Endothelial cell of umbilical vein (primary cell): ENCODE results near the gene PTPN6. TPM values are rescaled to one million over a fixed set of nuclear protein-coding genes. Genes with fewer than 3 reads are reported as not detected.

Experiments used
- BruUV-seq: library from RNA; stranded (reverse); fragments of 400-500 nt; replicated peaks from 2 replicates; lab custom pipeline; 2021; lab: Mats Ljungman, UMichigan
- CTCF ChIA-PET: fragments of 300-600, 350-600 bp; sonication (Branson Sonifier 250); formaldehyde crosslinking; loops from one replicate; lab custom pipeline; 2021; ENCODE audit warnings: antibody characterized with exemption, inconsistent platforms; lab: Charles Lee
- POLR2A ChIA-PET: fragments of 300-600, 350-600 bp; sonication (Branson Sonifier 250); formaldehyde crosslinking; loops from one replicate; lab custom pipeline; 2021; ENCODE audit warnings: antibody characterized with exemption, inconsistent platforms; lab: Charles Lee
- DNase-seq: peaks from one replicate; pipeline ENCODE4 v3.0.0-alpha.2; 2011; ENCODE audit warnings: low read depth, low spot score
- FAIRE-seq: peaks from 2 replicates; lab custom pipeline; 2011; peaks lifted over from hg19 to GRCh38; lab: Jason Lieb, UNC
- H2AFZ ChIP-seq: 2 replicates; pipeline ENCODE4 v1.6.0; 2012; ENCODE audit warnings: low read depth, low read length, control low read depth, inconsistent platforms
- H3K27ac ChIP-seq: 2 replicates; pipeline ENCODE4 v1.5.1; 2011; ENCODE audit warnings: low read depth, mild to moderate bottlenecking, control low read depth, low read length, moderate library complexity; ENCODE audit not compliant: insufficient read depth
- H3K27me3 ChIP-seq, 2 experiments: 2 replicates each; pipeline versions ENCODE4 v1.6.0 to v1.6.1; 2011; ENCODE audit warnings: low read length in 2 of 2, mixed read lengths in 1 of 2; ENCODE audit not compliant: control insufficient read depth in 2 of 2, insufficient read depth in 2 of 2
- H3K36me3 ChIP-seq, 2 experiments: 2 replicates in 1 of 2; 3 replicates in 1 of 2; pipeline ENCODE4 v1.5.1; 2011; ENCODE audit warnings: low read length in 2 of 2, mild to moderate bottlenecking in 1 of 2, moderate library complexity in 1 of 2; ENCODE audit not compliant: control insufficient read depth in 2 of 2, insufficient read depth in 2 of 2; ENCODE audit errors: extremely low read depth in 1 of 2
- H3K4me1 ChIP-seq: 3 replicates; pipeline ENCODE4 v1.5.1; 2011; ENCODE audit warnings: mild to moderate bottlenecking, low read length; ENCODE audit not compliant: control insufficient read depth, insufficient read depth; ENCODE audit errors: extremely low read depth
- H3K4me2 ChIP-seq: 2 replicates; pipeline ENCODE4 v1.6.1; 2011; ENCODE audit warnings: low read length, control low read depth, mixed read lengths; ENCODE audit not compliant: insufficient read depth
- H3K4me3 ChIP-seq, 3 experiments: fragments of 200-600 bp in 1 of 3; sonication (generic), shearing (Covaris generic) in 1 of 3; replicated peaks in 1 of 3; 2 replicates each; pipeline ENCODE4 v1.5.1; 2011 to 2016; ENCODE audit warnings: control low read depth in 3 of 3, low read length in 3 of 3, mild to moderate bottlenecking in 2 of 3, inconsistent platforms in 1 of 3, low read depth in 1 of 3, moderate library complexity in 1 of 3; ENCODE audit not compliant: insufficient read depth in 1 of 3
- H3K79me2 ChIP-seq: 2 replicates; pipeline ENCODE4 v1.6.0; 2012; ENCODE audit warnings: low read length, inconsistent platforms; ENCODE audit not compliant: control insufficient read depth, insufficient read depth
- H3K9ac ChIP-seq: replicated peaks from 2 replicates; pipeline ENCODE3; 2011; ENCODE audit warnings: low read length, control low read depth; ENCODE audit not compliant: insufficient read depth; ENCODE audit errors: extremely low read depth
- H3K9me1 ChIP-seq: replicated peaks from 3 replicates; pipeline ENCODE4 v1.6.0; 2011; ENCODE audit warnings: mild to moderate bottlenecking, low read length; ENCODE audit not compliant: control insufficient read depth, insufficient read depth; ENCODE audit errors: extremely low read depth
- H3K9me3 ChIP-seq: replicated peaks from 2 replicates; pipeline ENCODE4 v1.5.1; 2012; ENCODE audit warnings: low read length, inconsistent platforms; ENCODE audit not compliant: control insufficient read depth, insufficient read depth
- H4K20me1 ChIP-seq: replicated peaks from 2 replicates; pipeline ENCODE3; 2011; ENCODE audit warnings: mild to moderate bottlenecking, low read length; ENCODE audit not compliant: control insufficient read depth, insufficient read depth; ENCODE audit errors: extremely low read depth
- CTCF ChIP-seq, 2 donors: IDR thresholded peaks; 1 replicate in 1 of 2; 2 replicates in 1 of 2; pipeline ENCODE4 v1.5.1; 2011; ENCODE audit warnings: low read length in 2 of 2, mild to moderate bottlenecking in 2 of 2, moderate library complexity in 2 of 2, control low read depth in 1 of 2, inconsistent platforms in 1 of 2, low read depth in 1 of 2; ENCODE audit not compliant: insufficient read depth in 1 of 2; ENCODE audit errors: extremely low read depth in 1 of 2
- EZH2 ChIP-seq: IDR thresholded peaks from 2 replicates; pipeline ENCODE4 v1.6.1; 2012; ENCODE audit warnings: borderline replicate concordance, low read depth, mild to moderate bottlenecking, moderate library complexity, low read length, inconsistent platforms; ENCODE audit not compliant: severe bottlenecking
- FOS ChIP-seq: IDR thresholded peaks from 2 replicates; pipeline ENCODE4 v1.6.1; 2011; ENCODE audit warnings: mild to moderate bottlenecking, low read length, moderate library complexity, borderline replicate concordance; ENCODE audit not compliant: insufficient read depth
- GATA2 ChIP-seq: IDR thresholded peaks from 2 replicates; pipeline ENCODE4 v1.7.0; 2011; ENCODE audit warnings: low read depth, mild to moderate bottlenecking, moderate library complexity, mixed read lengths, low read length; ENCODE audit not compliant: insufficient read length, insufficient read depth
- JUN ChIP-seq: IDR thresholded peaks from 2 replicates; pipeline ENCODE4 v1.6.1; 2011; ENCODE audit warnings: borderline replicate concordance, low read depth; ENCODE audit not compliant: insufficient read length, insufficient read depth
- MAX ChIP-seq: IDR thresholded peaks from 2 replicates; pipeline ENCODE4 v1.6.1; 2011; ENCODE audit not compliant: insufficient read depth, insufficient read length
- MYC ChIP-seq: IDR thresholded peaks from one replicate; pipeline ENCODE4 v1.6.1; 2011; ENCODE audit warnings: mild to moderate bottlenecking, low read depth, low read length
- POLR2A ChIP-seq: IDR thresholded peaks from 2 replicates; pipeline ENCODE4 v1.6.1; 2012; ENCODE audit warnings: low read depth, mild to moderate bottlenecking, control low read depth, low read length
- POLR2AphosphoS5 ChIP-seq: IDR thresholded peaks from 2 replicates; pipeline ENCODE4 v1.6.1; 2012; ENCODE audit warnings: low read depth, mild to moderate bottlenecking, control low read depth, low read length, moderate library complexity; ENCODE audit not compliant: insufficient read depth
- dilution Hi-C: fragments of 300-500 bp; cut with MboI; formaldehyde crosslinking; loops from one replicate; pipeline ENCODE4 v1.15.0; 2019; ENCODE audit warnings: low sequenced_read_pairs; ENCODE audit not compliant: extremely low pct_ligation_motif_present
- intact Hi-C: fragments of 100-400 bp; cut with micrococcal nuclease; formaldehyde crosslinking; loops from one replicate; pipeline ENCODE4 v1.10.0; 2022
- polyA plus RNA-seq, 4 experiments: library from polyadenylated mRNA; depleted of rRNA in 3 of 4; stranded (reverse) in 3 of 4; unstranded in 1 of 4; fragments of >200 nt; gene quantifications; 2 replicates each; pipeline versions ENCODE4 v1.2.1 to v1.2.3, GENCODE V29; 2011 to 2012; ENCODE audit warnings: missing spikeins in 1 of 4
- total RNA-seq: library from RNA; stranded (reverse); gene quantifications from 2 replicates; pipeline ENCODE4 v1.2.3, GENCODE V29; 2021

PTPN6 gene
- total and polyA plus RNA-seq, 2 donors (not counting 3 experiments of a cell fraction or from before 2014, with no cell fraction given) = 0.25 to 1.6 TPM

- FAIRE-seq (no peak), DNase-seq (no peak)
- intact Hi-C loops (no loop called here), dilution Hi-C loops (no loop called here)
- H3K9me3 ChIP-seq = no peaks in the 10 kb centered on the region
- no peaks in the 10 kb centered on the region for H3K9me1 ChIP-seq
- H3K4me3 ChIP-seq = no peak overlapping the region
- H3K27ac ChIP-seq = no peak overlapping the region
- H4K20me1 ChIP-seq = no peaks in the 10 kb centered on the region
- ChIA-PET POLR2A (no interaction called here), CTCF (no interaction called here)
- H2AFZ ChIP-seq = no peak overlapping the region
- H3K4me2 ChIP-seq = no peak overlapping the region
- BruUV-seq = no TSS peak
- no peak overlapping the region for H3K9ac ChIP-seq
- H3K27me3 ChIP-seq = no peaks in the 10 kb centered on the region
- no peaks in the 10 kb centered on the region for H3K79me2 ChIP-seq
- peaks cover 0 to 2% of the 10 kb centered on the region in 2 experiments for H3K36me3 ChIP-seq
- TF ChIP-seq POLR2AphosphoS5 = no peak
- TF ChIP-seq MYC = no peak
- TF ChIP-seq MAX = no peak
- TF ChIP-seq POLR2A = no peak
- TF ChIP-seq FOS = no peak
- no peak for TF ChIP-seq GATA2
- no peak for TF ChIP-seq JUN
- TF ChIP-seq EZH2 = no peak
- no peak for TF ChIP-seq CTCF (IDR thresholded peaks at IDR 0.05; ENCODE audit: extremely low read depth in 1 of 2, insufficient read depth in 1 of 2, low read depth in 1 of 2, low read length in 2 of 2)
- H3K4me1 ChIP-seq = peaks cover 4% of the 10 kb centered on the region
Measured at GRCh38 chr12:7008864-7009263, 57.7 kb downstream of the PTPN6 start.
